Activated CD8-positive, alpha-beta T cell treated with anti-CD3 and anti-CD28 coated beads, Interleukin-2, amount 10 ng/mL, durations not matched to agents 7 days and 5 days (primary cell): Measurements from ENCODE around the gene SP100. TPM values are rescaled to one million over a fixed set of nuclear protein-coding genes. Genes with fewer than 3 reads are reported as not detected.
"Not testable (repeated sequence)": the region's sequence is repeated elsewhere in the genome, so short reads cannot be mapped to it uniquely, and the experiment has no call there.

Experiments used
- ATAC-seq: fragments of 150-1000 bp; cut with Tn5 transposase; one replicate; pipeline ENCODE4 v1.10.0; 2021; ENCODE audit warnings: moderate library complexity
- CTCF ChIA-PET: fragments of 350-600 bp; sonication (Branson Sonifier 250); formaldehyde crosslinking; loops from one replicate; lab custom pipeline; 2021; ENCODE audit warnings: antibody characterized with exemption; lab: Charles Lee
- POLR2A ChIA-PET: fragments of 350-600 bp; sonication (Branson Sonifier 250); formaldehyde crosslinking; loops from one replicate; lab custom pipeline; 2021; ENCODE audit warnings: antibody characterized with exemption; lab: Charles Lee
- DNase-seq: peaks from one replicate; pipeline ENCODE4 v3.0.0-alpha.2; 2020
- H3K27ac Mint-ChIP-seq: one replicate; pipeline ENCODE4 v1.8.0; 2021; ENCODE audit warnings: mild to moderate bottlenecking, mixed read lengths
- H3K27me3 Mint-ChIP-seq: one replicate; pipeline ENCODE4 v1.8.0; 2021; ENCODE audit warnings: low read depth, mixed read lengths
- H3K36me3 Mint-ChIP-seq: one replicate; pipeline ENCODE4 v1.8.0; 2021; ENCODE audit warnings: low read depth, mixed read lengths
- H3K4me1 Mint-ChIP-seq: one replicate; pipeline ENCODE4 v1.8.0; 2021; ENCODE audit warnings: low read depth, mixed read lengths
- H3K4me3 Mint-ChIP-seq: one replicate; pipeline ENCODE4 v1.8.0; 2021; ENCODE audit warnings: mild to moderate bottlenecking, mixed read lengths
- H3K9me3 Mint-ChIP-seq: one replicate; pipeline ENCODE4 v1.8.0; 2022; ENCODE audit warnings: mixed read lengths; ENCODE audit not compliant: insufficient read depth
- total RNA-seq, 2 experiments: library from RNA; stranded (reverse); gene quantifications; one replicate each; pipeline ENCODE4 v1.2.3, GENCODE V29; 2021

SP100 gene
- total RNA-seq, 2 experiments from 2014 or later: 295 to 309 TPM

GRCh38 chr2:230409316-230409715 is 6.7 kb upstream of the SP100 start:
- CTCF ChIA-PET, ATAC-seq, H3K9me3 Mint-ChIP-seq, H3K27me3 Mint-ChIP-seq, H3K4me3 Mint-ChIP-seq, DNase-seq: not testable (repeated sequence)
- Mint-ChIP-seq H3K36me3 (peaks cover 47% of the 10 kb centered on the region), H3K4me1 (peaks cover 73% of the 10 kb centered on the region), H3K27ac (peak overlapping the region; percentile 39)
- POLR2A ChIA-PET: interaction anchor here (1.2 to 6.0 kb wide), 2 partner anchors 81 to 190 kb away, joined by 5 to 40 read pairs; partner anchors contain the start of genes SP110 and SP140L

- ATAC-seq (no peak), DNase-seq (no peak)
- ChIA-PET POLR2A (interaction anchor here (1.2 to 6.0 kb wide), 3 partner anchors 48 to 191 kb away, joined by 5 to 40 read pairs (median 7); partner anchors contain the start of genes SP110 and SP140L), CTCF (no interaction called here)
- H3K27ac Mint-ChIP-seq: peak overlapping the region; percentile 100
- H3K4me3 Mint-ChIP-seq: peak overlapping the region; percentile 99
- no peaks in the 10 kb centered on the region for H3K9me3 Mint-ChIP-seq
- H3K27me3 Mint-ChIP-seq: no peaks in the 10 kb centered on the region
- H3K36me3 Mint-ChIP-seq: peaks cover 42% of the 10 kb centered on the region
- H3K4me1 Mint-ChIP-seq: peaks cover 83% of the 10 kb centered on the region
Observed at GRCh38 chr2:230410263-230410662, 5.7 kb upstream of the SP100 start.

GRCh38 chr2:230410861-230411569 is 5.0 kb upstream of the SP100 start:
- Mint-ChIP-seq H3K9me3 (no peaks in the 10 kb centered on the region), H3K4me1 (peaks cover 88% of the 10 kb centered on the region), H3K27me3 (no peaks in the 10 kb centered on the region), H3K36me3 (peaks cover 35% of the 10 kb centered on the region), H3K4me3 (peak overlapping the region; percentile 99), H3K27ac (peak overlapping the region; percentile 100)
- ChIA-PET CTCF (no interaction called here), POLR2A (interaction anchor here (0.6 to 6.0 kb wide), 8 partner anchors 49 to 249 kb away, joined by 3 to 40 read pairs (median 6); partner anchors contain the start of genes SP110 and SP140L)
- DNase-seq (no peak), ATAC-seq (no peak)

- H3K27me3 Mint-ChIP-seq: no peaks in the 10 kb centered on the region
- ChIA-PET CTCF (interaction anchor here (1.0 kb wide), 1 partner anchor 89 kb away, joined by 3 read pairs; no protein-coding TSS in a partner anchor), POLR2A (interaction anchor here (0.6 to 6.0 kb wide), 9 partner anchors 50 to 193 kb away, joined by 3 to 40 read pairs (median 7); partner anchors contain the start of genes SP110, SP140 and SP140L)
- DNase-seq: peak; percentile 72
- ATAC-seq: peak; percentile 79
- H3K36me3 Mint-ChIP-seq: peaks cover 32% of the 10 kb centered on the region
- peaks cover 82% of the 10 kb centered on the region for H3K4me1 Mint-ChIP-seq
- peak overlapping the region; percentile 99 for H3K4me3 Mint-ChIP-seq
- no peaks in the 10 kb centered on the region for H3K9me3 Mint-ChIP-seq
- peak overlapping the region; percentile 100 for H3K27ac Mint-ChIP-seq
Observed at GRCh38 chr2:230411570-230412370, 4.2 kb upstream of the SP100 start.

- Mint-ChIP-seq H3K27ac (peak overlapping the region; percentile 100), H3K4me3 (peak overlapping the region; percentile 99), H3K27me3 (no peaks in the 10 kb centered on the region), H3K9me3 (no peaks in the 10 kb centered on the region), H3K4me1 (peaks cover 77% of the 10 kb centered on the region), H3K36me3 (peaks cover 27% of the 10 kb centered on the region)
- DNase-seq: no peak
- no peak for ATAC-seq
- CTCF ChIA-PET: interaction anchor here (1.0 kb wide), 1 partner anchor 90 kb away, joined by 3 read pairs; no protein-coding TSS in a partner anchor
- POLR2A ChIA-PET: interaction anchor here (0.6 to 6.0 kb wide), 7 partner anchors 50 to 193 kb away, joined by 4 to 40 read pairs (median 7); partner anchors contain the start of genes SP110, SP140 and SP140L
Observed at GRCh38 chr2:230412371-230412711, 3.7 kb upstream of the SP100 start.

GRCh38 chr2:230412846-230413245 is 3.2 kb upstream of the SP100 start:
- ChIA-PET POLR2A (interaction anchor here (1.3 to 6.0 kb wide), 4 partner anchors 84 to 194 kb away, joined by 5 to 40 read pairs (median 9); partner anchors contain the start of genes SP110, SP140 and SP140L), CTCF (interaction anchor here (1.0 kb wide), 1 partner anchor 91 kb away, joined by 3 read pairs; no protein-coding TSS in a partner anchor)
- Mint-ChIP-seq H3K9me3 (no peaks in the 10 kb centered on the region), H3K4me1 (peaks cover 73% of the 10 kb centered on the region), H3K27me3 (no peaks in the 10 kb centered on the region), H3K36me3 (peaks cover 28% of the 10 kb centered on the region), H3K27ac (peak overlapping the region; percentile 100), H3K4me3 (peak overlapping the region; percentile 99)
- ATAC-seq (no peak), DNase-seq (no peak)

- H3K9me3 Mint-ChIP-seq: no peaks in the 10 kb centered on the region
- H3K27me3 Mint-ChIP-seq: no peaks in the 10 kb centered on the region
- H3K4me3 Mint-ChIP-seq: peak overlapping the region; percentile 87
- CTCF ChIA-PET: no interaction called here
- POLR2A ChIA-PET: interaction anchor here (1.2 to 6.0 kb wide), 2 partner anchors 85 to 194 kb away, joined by 3 to 40 read pairs; partner anchors contain the start of genes SP110 and SP140L
- no peak for ATAC-seq
- DNase-seq: no peak
- peaks cover 28% of the 10 kb centered on the region for H3K36me3 Mint-ChIP-seq
- peak overlapping the region; percentile 100 for H3K27ac Mint-ChIP-seq
- H3K4me1 Mint-ChIP-seq: peaks cover 69% of the 10 kb centered on the region
Observed at GRCh38 chr2:230413479-230413878, 2.5 kb upstream of the SP100 start.

- H3K9me3 Mint-ChIP-seq: no peaks in the 10 kb centered on the region
- H3K27me3 Mint-ChIP-seq: no peaks in the 10 kb centered on the region
- H3K4me3 Mint-ChIP-seq: peak overlapping the region; percentile 87
- DNase-seq (no peak), ATAC-seq (no peak)
- H3K36me3 Mint-ChIP-seq: peaks cover 33% of the 10 kb centered on the region
- ChIA-PET POLR2A (interaction anchor here (0.7 to 6.0 kb wide), 4 partner anchors 86 to 194 kb away, joined by 3 to 40 read pairs (median 4); partner anchors contain the start of genes SP110 and SP140L), CTCF (interaction anchor here (1.4 kb wide), 1 partner anchor 86 kb away, joined by 5 read pairs; no protein-coding TSS in a partner anchor)
- H3K4me1 Mint-ChIP-seq: peaks cover 68% of the 10 kb centered on the region
- peak overlapping the region; percentile 100 for H3K27ac Mint-ChIP-seq
Observed at GRCh38 chr2:230414302-230414701, 1.7 kb upstream of the SP100 start.

GRCh38 chr2:230417436-230417835 is 1.4 kb downstream of the SP100 start:
- CTCF ChIA-PET: interaction anchor here (1.2 to 1.8 kb wide), 5 partner anchors 12 to 409 kb away, joined by 3 to 6 read pairs (median 4); no protein-coding TSS in a partner anchor
- no peaks in the 10 kb centered on the region for H3K9me3 Mint-ChIP-seq
- peaks cover 70% of the 10 kb centered on the region for H3K4me1 Mint-ChIP-seq
- POLR2A ChIA-PET: interaction anchor here (0.8 to 3.3 kb wide), 11 partner anchors 10 to 296 kb away, joined by 3 to 34 read pairs (median 5); partner anchors contain the start of genes SP110, SP140 and SP140L
- peak overlapping the region; percentile 87 for H3K4me3 Mint-ChIP-seq
- ATAC-seq: no peak
- peaks cover 58% of the 10 kb centered on the region for H3K36me3 Mint-ChIP-seq
- H3K27ac Mint-ChIP-seq: peak overlapping the region; percentile 76
- no peak for DNase-seq
- H3K27me3 Mint-ChIP-seq: no peaks in the 10 kb centered on the region

- Mint-ChIP-seq H3K4me3 (peak overlapping the region; percentile 87), H3K4me1 (peaks cover 67% of the 10 kb centered on the region), H3K27me3 (no peaks in the 10 kb centered on the region), H3K9me3 (no peaks in the 10 kb centered on the region), H3K36me3 (peaks cover 64% of the 10 kb centered on the region), H3K27ac (peak overlapping the region; percentile 83)
- no peak for DNase-seq
- POLR2A ChIA-PET: interaction anchor here (0.6 to 3.3 kb wide), 7 partner anchors 9 to 296 kb away, joined by 3 to 34 read pairs (median 4); partner anchors contain the start of genes SP110 and SP140L
- no peak for ATAC-seq
- CTCF ChIA-PET: interaction anchor here (1.2 to 1.8 kb wide), 4 partner anchors 11 to 410 kb away, joined by 3 to 6 read pairs (median 4); no protein-coding TSS in a partner anchor
Observed at GRCh38 chr2:230418341-230419016, 2.5 kb downstream of the SP100 start.
